ENCODE results near the gene PPM1F.

DNA sequence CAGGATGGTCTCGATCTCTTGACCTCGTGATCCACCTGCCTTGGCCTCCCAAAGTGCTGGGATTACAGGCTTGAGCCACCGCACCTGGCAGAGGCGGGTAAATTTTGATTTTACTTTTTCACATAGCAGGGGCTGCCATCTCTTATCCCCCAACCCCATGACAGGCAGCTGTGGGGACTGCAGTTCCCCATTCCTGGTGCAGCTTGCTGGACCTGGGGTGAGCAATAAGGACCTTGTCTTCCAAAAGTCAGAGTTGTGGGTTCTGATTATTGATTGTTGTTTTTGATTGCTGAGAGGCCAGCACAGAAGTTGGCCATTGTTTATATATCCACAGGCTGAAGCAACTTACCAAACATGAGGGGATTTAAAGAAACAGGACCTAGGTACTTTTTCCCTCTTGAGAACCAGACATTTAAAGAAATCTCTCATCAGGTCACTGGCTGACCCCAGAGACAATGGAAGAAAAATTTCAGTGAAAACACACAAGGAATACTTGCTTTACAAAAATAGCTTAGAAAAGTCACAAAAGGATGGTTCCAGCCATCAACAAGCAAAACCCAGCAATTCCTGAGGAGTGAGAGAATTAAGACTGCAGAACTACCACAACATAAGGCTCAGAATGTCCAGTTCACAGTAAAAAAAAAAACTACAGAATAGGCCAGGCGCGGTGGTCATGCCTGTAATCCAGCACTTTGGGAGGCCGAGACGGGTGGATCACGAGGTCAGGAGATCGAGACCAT lies 63.2 kb downstream of the PPM1F start:
- TF ChIP-seq POLR2AphosphoS5 (IDR thresholded peaks at IDR 0.05; ENCODE audit: borderline replicate concordance, low read depth, low read length) (no peak), FOXP2 (optimal IDR thresholded peaks at IDR 0.05; ENCODE audit: control extremely low read depth, extremely low read length, insufficient read depth) (no peak)

Measured in SK-N-MC (cell line).